ENCODE results near the gene KLF1.

KLF1 gene

DNA sequence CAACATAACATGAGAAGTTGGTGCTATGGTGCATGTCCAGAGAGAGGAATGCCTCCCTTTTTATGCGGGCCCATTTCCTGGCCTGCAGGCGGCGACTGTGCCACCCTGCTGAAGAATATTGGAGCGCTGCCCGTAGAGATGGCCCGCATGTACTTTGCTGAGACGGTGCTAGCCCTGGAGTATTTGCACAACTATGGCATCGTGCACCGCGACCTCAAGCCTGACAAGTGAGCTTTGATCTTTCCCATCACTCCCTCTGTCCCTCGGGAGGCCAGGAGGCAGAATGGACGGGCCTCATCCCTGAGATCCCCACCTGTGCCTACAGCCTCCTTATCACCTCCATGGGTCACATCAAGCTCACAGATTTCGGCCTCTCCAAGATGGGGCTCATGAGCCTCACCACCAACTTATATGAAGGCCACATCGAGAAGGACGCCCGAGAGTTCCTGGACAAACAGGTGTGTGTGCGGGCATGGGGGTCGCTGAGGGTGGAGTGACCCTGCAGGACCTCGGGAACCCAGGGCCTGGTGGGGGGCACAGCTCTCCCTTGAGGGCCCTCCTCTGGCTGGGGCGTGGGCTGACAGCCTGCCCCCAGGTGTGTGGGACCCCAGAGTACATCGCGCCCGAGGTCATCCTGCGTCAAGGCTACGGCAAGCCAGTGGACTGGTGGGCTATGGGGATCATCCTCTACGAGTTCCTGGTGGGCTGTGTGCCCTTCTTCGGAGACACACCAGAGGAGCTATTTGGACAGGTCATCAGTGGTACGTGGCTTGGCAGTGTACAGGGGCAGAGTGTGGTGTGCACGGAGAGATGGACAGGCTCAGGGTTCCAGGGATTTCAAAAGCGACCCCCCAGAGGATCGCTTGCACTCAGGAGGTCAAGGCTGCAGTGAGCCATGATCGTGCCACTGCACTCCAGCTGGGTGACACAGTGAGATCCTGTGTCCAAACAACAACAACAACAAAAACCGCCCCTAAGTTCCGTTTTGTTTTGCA, 22.0 kb downstream of the KLF1 start (continued):
- TF ChIP-seq ZNF449 (tag by site-specific recombination; IDR thresholded peaks at IDR 0.05): no peak

DNA sequence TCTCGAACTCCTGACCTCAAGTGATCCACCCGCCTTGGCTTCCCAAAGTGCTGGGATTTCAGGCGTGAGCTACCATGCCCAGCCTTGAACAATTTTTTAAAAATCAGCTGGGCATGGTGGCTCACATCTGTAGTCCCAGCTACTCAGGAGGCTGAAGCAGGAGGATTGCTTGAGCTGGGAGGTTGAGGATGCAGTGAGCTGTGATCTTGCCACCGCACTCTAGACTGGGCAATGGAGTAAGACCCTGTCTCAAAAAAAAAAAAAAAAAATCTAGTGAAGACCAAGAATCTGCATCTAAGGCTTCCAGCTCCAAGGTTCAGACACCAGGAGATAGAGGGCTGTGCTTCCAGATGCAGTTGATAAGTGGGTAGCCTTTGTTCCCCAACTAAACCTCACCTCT, 22.9 kb downstream of the KLF1 start:
- H3K4me1 ChIP-seq (ENCODE audit: control insufficient read depth, insufficient read depth, low read length): peaks cover 4% of the 10 kb centered on the region
- TF ChIP-seq ZNF677 (tag by site-specific recombination; IDR thresholded peaks at IDR 0.05) (no peak), ZNF121 (tag by site-specific recombination; IDR thresholded peaks at IDR 0.05) (peak; percentile 55; the same call in 1 of the 2 replicates), ZSCAN18 (tag by site-specific recombination; IDR thresholded peaks at IDR 0.05) (no peak)
- TF ChIP-seq, protein P1, sequence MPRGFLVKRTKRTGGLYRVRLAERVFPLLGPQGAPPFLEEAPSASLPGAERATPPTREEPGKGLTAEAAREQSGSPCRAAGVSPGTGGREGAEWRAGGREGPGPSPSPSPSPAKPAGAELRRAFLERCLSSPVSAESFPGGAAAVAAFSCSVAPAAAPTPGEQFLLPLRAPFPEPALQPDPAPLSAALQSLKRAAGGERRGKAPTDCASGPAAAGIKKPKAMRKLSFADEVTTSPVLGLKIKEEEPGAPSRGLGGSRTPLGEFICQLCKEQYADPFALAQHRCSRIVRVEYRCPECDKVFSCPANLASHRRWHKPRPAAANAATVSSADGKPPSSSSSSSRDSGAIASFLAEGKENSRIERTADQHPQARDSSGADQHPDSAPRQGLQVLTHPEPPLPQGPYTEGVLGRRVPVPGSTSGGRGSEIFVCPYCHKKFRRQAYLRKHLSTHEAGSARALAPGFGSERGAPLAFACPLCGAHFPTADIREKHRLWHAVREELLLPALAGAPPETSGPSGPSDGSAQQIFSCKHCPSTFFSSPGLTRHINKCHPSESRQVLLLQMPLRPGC (tag by site-specific recombination; IDR thresholded peaks at IDR 0.05): no peak
- no peaks in the 10 kb centered on the region for H3K9me3 ChIP-seq (ENCODE audit: control insufficient read depth, insufficient read depth, low read depth, low read length)
- POLR2A ChIA-PET: interaction anchor here (0.5 to 0.9 kb wide), 2 partner anchors 70 to 254 kb away, joined by 3 to 4 read pairs; partner anchors contain the start of gene FARSA
- peaks cover 0 to 4% of the 10 kb centered on the region in 2 experiments; a peak in 2 of 3 replicates for H3K36me3 ChIP-seq (ENCODE audit: control insufficient read depth in 2 of 2, insufficient read depth in 1 of 2, low read length in 2 of 2)
- CTCF ChIA-PET: interaction anchor here (0.6 to 4.6 kb wide), 6 partner anchors 12 to 107 kb away, joined by 3 to 30 read pairs (median 4); no protein-coding TSS in a partner anchor
- H3K4me3 ChIP-seq (ENCODE audit: low read depth, low read length): no peak overlapping the region
- H3K27ac ChIP-seq (ENCODE audit: extremely low read depth, low read depth, low read length): no peak overlapping the region

GRCh38 chr19:12859546-12859945, 27.5 kb downstream of the KLF1 start:
- CTCF ChIA-PET: interaction anchor here (0.6 to 2.5 kb wide), 2 partner anchors 10 to 12 kb away, joined by 3 to 12 read pairs; no protein-coding TSS in a partner anchor
- no peak overlapping the region for H3K4me3 ChIP-seq (ENCODE audit: low read depth, low read length)
- H3K27ac ChIP-seq (ENCODE audit: extremely low read depth, low read depth, low read length): no peak overlapping the region
- H3K36me3 ChIP-seq (ENCODE audit: control insufficient read depth in 2 of 2, insufficient read depth in 1 of 2, low read length in 2 of 2): no peaks in the 10 kb centered on the region; a peak in 1 of 3 replicates
- no peaks in the 10 kb centered on the region for H3K9me3 ChIP-seq (ENCODE audit: control insufficient read depth, insufficient read depth, low read depth, low read length)
- no peaks in the 10 kb centered on the region for H3K4me1 ChIP-seq (ENCODE audit: control insufficient read depth, insufficient read depth, low read length)
- TF ChIP-seq ZNF654 (tag by site-specific recombination; IDR thresholded peaks at IDR 0.05; ENCODE audit: low read depth) (no peak), ZFHX2 (tag by site-specific recombination; conservative IDR thresholded peaks at IDR 0.05) (0 out of 2 replicates have a peak, but pooled peaks have one; percentile 19), ZNF211 (tag by site-specific recombination; IDR thresholded peaks at IDR 0.05; ENCODE audit: low read depth) (no peak), KLF16 (tag by site-specific recombination; IDR thresholded peaks at IDR 0.05) (no peak), MYNN (tag by site-specific recombination; IDR thresholded peaks at IDR 0.05; ENCODE audit: borderline replicate concordance) (no peak), ZSCAN23 (tag by site-specific recombination; IDR thresholded peaks at IDR 0.05) (no peak), ZNF777 (tag by site-specific recombination; IDR thresholded peaks at IDR 0.05; ENCODE audit: borderline replicate concordance) (no peak), ZNF501 (tag by site-specific recombination; IDR thresholded peaks at IDR 0.05) (no peak)
- TF ChIP-seq, protein P2, sequence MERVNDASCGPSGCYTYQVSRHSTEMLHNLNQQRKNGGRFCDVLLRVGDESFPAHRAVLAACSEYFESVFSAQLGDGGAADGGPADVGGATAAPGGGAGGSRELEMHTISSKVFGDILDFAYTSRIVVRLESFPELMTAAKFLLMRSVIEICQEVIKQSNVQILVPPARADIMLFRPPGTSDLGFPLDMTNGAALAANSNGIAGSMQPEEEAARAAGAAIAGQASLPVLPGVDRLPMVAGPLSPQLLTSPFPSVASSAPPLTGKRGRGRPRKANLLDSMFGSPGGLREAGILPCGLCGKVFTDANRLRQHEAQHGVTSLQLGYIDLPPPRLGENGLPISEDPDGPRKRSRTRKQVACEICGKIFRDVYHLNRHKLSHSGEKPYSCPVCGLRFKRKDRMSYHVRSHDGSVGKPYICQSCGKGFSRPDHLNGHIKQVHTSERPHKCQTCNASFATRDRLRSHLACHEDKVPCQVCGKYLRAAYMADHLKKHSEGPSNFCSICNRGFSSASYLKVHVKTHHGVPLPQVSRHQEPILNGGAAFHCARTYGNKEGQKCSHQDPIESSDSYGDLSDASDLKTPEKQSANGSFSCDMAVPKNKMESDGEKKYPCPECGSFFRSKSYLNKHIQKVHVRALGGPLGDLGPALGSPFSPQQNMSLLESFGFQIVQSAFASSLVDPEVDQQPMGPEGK (tag by site-specific recombination; IDR thresholded peaks at IDR 0.05): no peak
- TF ChIP-seq, protein P3, sequence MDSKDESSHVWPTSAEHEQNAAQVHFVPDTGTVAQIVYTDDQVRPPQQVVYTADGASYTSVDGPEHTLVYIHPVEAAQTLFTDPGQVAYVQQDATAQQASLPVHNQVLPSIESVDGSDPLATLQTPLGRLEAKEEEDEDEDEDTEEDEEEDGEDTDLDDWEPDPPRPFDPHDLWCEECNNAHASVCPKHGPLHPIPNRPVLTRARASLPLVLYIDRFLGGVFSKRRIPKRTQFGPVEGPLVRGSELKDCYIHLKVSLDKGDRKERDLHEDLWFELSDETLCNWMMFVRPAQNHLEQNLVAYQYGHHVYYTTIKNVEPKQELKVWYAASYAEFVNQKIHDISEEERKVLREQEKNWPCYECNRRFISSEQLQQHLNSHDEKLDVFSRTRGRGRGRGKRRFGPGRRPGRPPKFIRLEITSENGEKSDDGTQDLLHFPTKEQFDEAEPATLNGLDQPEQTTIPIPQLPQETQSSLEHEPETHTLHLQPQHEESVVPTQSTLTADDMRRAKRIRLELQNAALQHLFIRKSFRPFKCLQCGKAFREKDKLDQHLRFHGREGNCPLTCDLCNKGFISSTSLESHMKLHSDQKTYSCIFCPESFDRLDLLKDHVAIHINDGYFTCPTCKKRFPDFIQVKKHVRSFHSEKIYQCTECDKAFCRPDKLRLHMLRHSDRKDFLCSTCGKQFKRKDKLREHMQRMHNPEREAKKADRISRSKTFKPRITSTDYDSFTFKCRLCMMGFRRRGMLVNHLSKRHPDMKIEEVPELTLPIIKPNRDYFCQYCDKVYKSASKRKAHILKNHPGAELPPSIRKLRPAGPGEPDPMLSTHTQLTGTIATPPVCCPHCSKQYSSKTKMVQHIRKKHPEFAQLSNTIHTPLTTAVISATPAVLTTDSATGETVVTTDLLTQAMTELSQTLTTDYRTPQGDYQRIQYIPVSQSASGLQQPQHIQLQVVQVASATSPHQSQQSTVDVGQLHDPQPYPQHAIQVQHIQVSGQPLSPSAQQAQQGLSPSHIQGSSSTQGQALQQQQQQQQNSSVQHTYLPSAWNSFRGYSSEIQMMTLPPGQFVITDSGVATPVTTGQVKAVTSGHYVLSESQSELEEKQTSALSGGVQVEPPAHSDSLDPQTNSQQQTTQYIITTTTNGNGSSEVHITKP (tag by site-specific recombination; IDR thresholded peaks at IDR 0.05): 0 out of 2 replicates have a peak, but pooled peaks have one; percentile 27
- POLR2A ChIA-PET: no interaction called here

All from HEK293 (cell line).